Heart right ventricle (tissue), 16 donors: ENCODE data around the gene ESPNL. TPM values are rescaled to one million over a fixed set of nuclear protein-coding genes. Genes with fewer than 3 reads are reported as not detected.

Experiments used
- ATAC-seq, 8 donors: fragments of 200-7000 bp; cut with Tn5 transposase; one replicate each; pipeline ENCODE4 v1.9.1; 2020; ENCODE audit warnings: mild to moderate bottlenecking in 8 of 8, moderate library complexity in 8 of 8, moderate number of reproducible peaks in 1 of 8
- DNase-seq, 2 donors: peaks; one replicate each; pipeline ENCODE4 v3.0.0-alpha.2; 2020
- H3K27ac ChIP-seq, 10 donors: fragments of 200-600 bp; sonication (generic) in 2 of 10; one replicate each; pipeline versions ENCODE4 v1.5.0 to v1.8.0; 2020 to 2022; ENCODE audit warnings: mild to moderate bottlenecking in 3 of 10
- H3K27me3 ChIP-seq, 7 donors: fragments of 200-600 bp; one replicate each; pipeline ENCODE4 v1.8.0; 2021 to 2022; ENCODE audit warnings: mild to moderate bottlenecking in 2 of 7
- H3K36me3 ChIP-seq, 9 donors: fragments of 200-600 bp; sonication (generic) in 1 of 9; one replicate each; pipeline versions ENCODE4 v1.5.0 to v1.8.0; 2020 to 2022; ENCODE audit warnings: mild to moderate bottlenecking in 2 of 9
- H3K4me1 ChIP-seq, 9 donors: fragments of 200-600 bp; sonication (generic) in 1 of 9; one replicate each; pipeline versions ENCODE4 v1.5.0 to v1.8.0; 2020 to 2022; ENCODE audit warnings: mild to moderate bottlenecking in 4 of 9
- H3K4me3 ChIP-seq, 10 donors: fragments of 200-600 bp; sonication (generic) in 2 of 10; one replicate each; pipeline versions ENCODE4 v1.5.0 to v1.8.0; 2020 to 2022; ENCODE audit warnings: mild to moderate bottlenecking in 7 of 10, moderate library complexity in 2 of 10
- H3K9me3 ChIP-seq, 11 donors: fragments of 200-600 bp in 10 of 11; sonication (generic) in 2 of 11; one replicate each; pipeline versions ENCODE4 v1.5.0 to v1.8.0; 2013 to 2022; ENCODE audit warnings: mild to moderate bottlenecking in 2 of 11, control low read depth in 1 of 11, moderate library complexity in 1 of 11
- CTCF ChIP-seq, 9 donors: fragments of 200-600 bp; sonication (generic) in 2 of 9; IDR thresholded peaks; one replicate each; pipeline versions ENCODE4 v1.5.0 to v1.8.0; 2021 to 2022; ENCODE audit warnings: antibody characterized with exemption in 9 of 9, mild to moderate bottlenecking in 5 of 9, moderate library complexity in 1 of 9
- WGBS, 2 donors: extraction: QIAGEN DNeasy Blood & Tissue Kit; methylation state at CpG; one replicate each; pipeline ENCODE4 v1.1.7; 2013; ENCODE audit warnings: inconsistent platforms in 1 of 2; 5-methylcytosine and 5-hydroxymethylcytosine counted together
- intact Hi-C, 10 donors: fragments of 100-400 bp; cut with DNase I; formaldehyde crosslinking; loops; one replicate each; pipeline versions ENCODE4 v1.11.1 to v1.14.2; 2022
- polyA plus RNA-seq, 2 donors: library from polyadenylated mRNA; stranded (reverse); fragments of 200-250 nt; gene quantifications; one replicate each; pipeline ENCODE4 v1.2.3, GENCODE V29; 2013
- total RNA-seq, 10 donors: library from RNA; stranded (reverse); fragmentation: NEBNext Ultra II Directional in 3 of 10; extraction: Animal tissue kit (Norgen Biotek cat#: 25700) in 3 of 10; gene quantifications; one replicate each; pipeline versions ENCODE4 v1.2.1 to v1.2.4, GENCODE V29; 2021 to 2023
- donor health status: Arrhythmogenic right ventricular cardiomyopathy.
- donor health status: ischemic (EF 13 %, LVEDD 7.1; RV severe dilation, severe dysfunction).
- donor health status: healthy with polysubstance abuse.
- donor health status: DM: no; HTN: yes; CAD: no.
- donor health status: DM: no; HTN: no; CAD: no.
- donor health status: ischemic (EF 25% LVEDD 6.9; RV normal size, moderate dysfunction).
- donor health status: ischemic (EF 25% LVEDD 5.7; RV mildly dilated, moderate dysfunction).
- donor health status: healthy.
- donor health status: DM: yes; HTN: yes; CAD: no.
- donor health status: Ischemic cardiomyopathy.
- donor health status: ischemic (EF 35%, LVEDD 5.7; RV mildly dilated, moderate dysfunction).
- donor health status: nonischemic (EF 11% LVEDD 7.7; RV severe dilation, severe dysfunction).
- donor health status: DM: yes; HTN: yes; CAD: no.
- donor health status: PGD.
- donor health status: ischemic (EF 29% LVEDD 5.4; RV normal size, mild dysfunction).
- donor health status: nonischemic (EF 23%, LVEDD 6.1; RV moderate dilation, normal function).

Gene ESPNL
- total and polyA plus RNA-seq, 12 donors = 0.01 to 1.7 (median 0.33) TPM; not detected in 2

- intact Hi-C loops = loop anchor here in 1 of 10 donors (10.0 kb wide), 1 partner anchor 96 kb away; no protein-coding TSS in a partner anchor
- Histone ChIP-seq H3K9me3 (no peaks in the 10 kb centered on the region), H3K4me3 (no peak overlapping the region), H3K27me3 (peaks cover 0 to 19% (median 12%) of the 10 kb centered on the region in 7 donors), H3K4me1 (peaks cover 0 to 23% (median 11%) of the 10 kb centered on the region in 9 donors), H3K27ac (peak overlapping the region in 2 of 10 donors; percentile 21 to 80), H3K36me3 (peaks cover 0 to 71% (median 26%) of the 10 kb centered on the region in 9 donors)
- no peak for TF ChIP-seq CTCF (IDR thresholded peaks at IDR 0.05)
- ATAC-seq (no peak), DNase-seq (no peak)
- 87% methylated on average over 13 of the region's 13 CpGs for WGBS, 2 donors
Observed at GRCh38 chr2:238168196-238169047, 68.3 kb downstream of the ESPNL start.

GRCh38 chr2:238169048-238169707, 69.0 kb downstream of the ESPNL start:
- TF ChIP-seq CTCF (IDR thresholded peaks at IDR 0.05) = no peak
- peaks cover 0 to 23% (median 11%) of the 10 kb centered on the region in 9 donors for H3K4me1 ChIP-seq
- peaks cover 0 to 78% (median 34%) of the 10 kb centered on the region in 9 donors for H3K36me3 ChIP-seq
- DNase-seq = no peak
- WGBS, 2 donors = 62 to 74% methylated on average over 6 of the region's 6 CpGs
- peak in 1 of 8 donors; percentile 19 for ATAC-seq
- peaks cover 0 to 12% (median 5%) of the 10 kb centered on the region in 7 donors for H3K27me3 ChIP-seq
- intact Hi-C loops = loop anchor here in 1 of 10 donors (10.0 kb wide), 1 partner anchor 96 kb away; no protein-coding TSS in a partner anchor
- H3K9me3 ChIP-seq = no peaks in the 10 kb centered on the region
- no peak overlapping the region for H3K4me3 ChIP-seq
- peak overlapping the region in 3 of 10 donors; percentile 21 to 80 (median 40) for H3K27ac ChIP-seq

GRCh38 chr2:238169708-238170251, 69.6 kb downstream of the ESPNL start:
- Histone ChIP-seq H3K4me1 (peaks cover 0 to 23% (median 11%) of the 10 kb centered on the region in 9 donors), H3K27ac (peak overlapping the region in 3 of 10 donors; percentile 40 to 80 (median 42)), H3K4me3 (no peak overlapping the region), H3K36me3 (peaks cover 0 to 84% (median 38%) of the 10 kb centered on the region in 9 donors), H3K27me3 (peaks cover 0 to 6% (median 3%) of the 10 kb centered on the region in 7 donors), H3K9me3 (no peaks in the 10 kb centered on the region)
- TF ChIP-seq CTCF (IDR thresholded peaks at IDR 0.05) = no peak
- ATAC-seq = peak in 2 of 8 donors; percentile 20 to 76
- WGBS, 2 donors = 74 to 77% methylated on average over 5 of the region's 5 CpGs
- no peak for DNase-seq
- intact Hi-C loops = loop anchor here in 1 of 10 donors (10.0 kb wide), 1 partner anchor 95 kb away; no protein-coding TSS in a partner anchor
